ENCODE data around the gene LANCL2.

The LANCL2 gene

DNA sequence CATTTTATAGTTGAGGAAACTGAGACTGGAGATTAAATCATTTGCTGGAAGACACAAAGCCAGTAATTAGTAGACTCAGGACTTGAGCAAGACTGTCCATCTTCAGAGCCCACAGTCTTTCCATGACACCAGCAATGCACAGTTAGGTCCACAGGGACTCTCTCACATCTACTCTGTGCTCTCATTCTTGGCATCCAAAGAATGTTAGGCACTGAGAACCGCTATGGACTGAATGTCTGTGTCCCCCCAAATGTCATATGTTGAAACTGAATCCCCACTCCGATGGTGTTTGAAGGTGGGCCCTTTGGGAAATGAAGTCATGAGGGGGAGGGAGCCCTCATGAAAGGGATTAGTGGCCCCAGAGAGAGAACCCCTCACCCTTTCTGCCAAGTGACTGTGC is 100.6 kb downstream of the LANCL2 start:
- Histone ChIP-seq H3K4me1 (ENCODE audit: insufficient read depth, low read length) (peaks cover 31% of the 10 kb centered on the region), H3K9ac (ENCODE audit: low read depth, low read length) (no peak overlapping the region), H3K4me3 (ENCODE audit: low read depth in 1 of 2, low read length in 2 of 2) (no peak overlapping the region), H3K79me2 (ENCODE audit: insufficient read depth, low read length) (peaks cover 5% of the 10 kb centered on the region), H3K27ac (ENCODE audit: low read length) (no peak overlapping the region; the same call in 1 of the 2 replicates), H3K9me3 (ENCODE audit: insufficient read depth, low read length, severe bottlenecking) (no peaks in the 10 kb centered on the region), H3K4me2 (ENCODE audit: insufficient read depth, low read length) (no peak overlapping the region), H3K36me3 (ENCODE audit: insufficient read depth, low read length) (peaks cover 49% of the 10 kb centered on the region), H4K20me1 (ENCODE audit: insufficient read depth, low read length) (peaks cover 3% of the 10 kb centered on the region; the same call in 1 of the 2 replicates), H3K27me3 (ENCODE audit: insufficient read depth, low read length, poor library complexity) (no peaks in the 10 kb centered on the region), H2AFZ (ENCODE audit: low read depth, low read length) (no peak overlapping the region)
- TF ChIP-seq, protein P1, sequence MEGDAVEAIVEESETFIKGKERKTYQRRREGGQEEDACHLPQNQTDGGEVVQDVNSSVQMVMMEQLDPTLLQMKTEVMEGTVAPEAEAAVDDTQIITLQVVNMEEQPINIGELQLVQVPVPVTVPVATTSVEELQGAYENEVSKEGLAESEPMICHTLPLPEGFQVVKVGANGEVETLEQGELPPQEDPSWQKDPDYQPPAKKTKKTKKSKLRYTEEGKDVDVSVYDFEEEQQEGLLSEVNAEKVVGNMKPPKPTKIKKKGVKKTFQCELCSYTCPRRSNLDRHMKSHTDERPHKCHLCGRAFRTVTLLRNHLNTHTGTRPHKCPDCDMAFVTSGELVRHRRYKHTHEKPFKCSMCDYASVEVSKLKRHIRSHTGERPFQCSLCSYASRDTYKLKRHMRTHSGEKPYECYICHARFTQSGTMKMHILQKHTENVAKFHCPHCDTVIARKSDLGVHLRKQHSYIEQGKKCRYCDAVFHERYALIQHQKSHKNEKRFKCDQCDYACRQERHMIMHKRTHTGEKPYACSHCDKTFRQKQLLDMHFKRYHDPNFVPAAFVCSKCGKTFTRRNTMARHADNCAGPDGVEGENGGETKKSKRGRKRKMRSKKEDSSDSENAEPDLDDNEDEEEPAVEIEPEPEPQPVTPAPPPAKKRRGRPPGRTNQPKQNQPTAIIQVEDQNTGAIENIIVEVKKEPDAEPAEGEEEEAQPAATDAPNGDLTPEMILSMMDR (IDR thresholded peaks at IDR 0.05; ENCODE audit: borderline replicate concordance, extremely low read depth, low read length, poor library complexity, severe bottlenecking), result no peak
- TF ChIP-seq EZH2 (IDR thresholded peaks at IDR 0.05; ENCODE audit: borderline replicate concordance, low read depth, low read length, severe bottlenecking), result no peak
- DNase-seq (no peak), ATAC-seq (ENCODE audit: insufficient read depth, low read depth) (no peak)

DNA sequence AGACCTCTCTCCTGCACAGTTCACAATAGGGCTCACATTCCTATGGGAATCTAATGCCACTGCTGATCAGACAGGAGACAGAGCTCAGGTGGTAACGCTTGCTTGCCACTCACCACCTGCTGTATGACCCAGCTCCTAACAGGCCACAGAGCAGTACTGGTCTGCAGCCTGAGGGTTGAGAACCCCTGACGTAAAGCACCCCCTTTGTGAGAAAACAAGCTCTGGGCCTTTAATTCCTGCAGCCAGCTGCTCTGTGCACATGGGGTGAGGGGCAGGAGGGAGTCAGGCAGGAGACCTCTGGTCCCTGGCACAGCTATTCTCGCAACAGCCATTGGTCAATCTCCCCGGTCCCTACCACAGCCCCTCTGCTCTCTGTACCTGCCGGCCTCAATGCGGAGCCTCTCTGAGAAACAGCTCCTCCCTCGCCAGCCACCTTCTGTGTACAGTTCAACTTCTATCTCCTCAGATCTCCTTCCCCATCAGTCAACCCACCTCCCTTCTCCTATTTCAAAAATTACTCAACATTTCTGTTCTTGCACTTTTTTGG is 102.0 kb downstream of the LANCL2 start:
- Histone ChIP-seq H3K79me2 (ENCODE audit: insufficient read depth, low read length) (peaks cover 5% of the 10 kb centered on the region), H3K4me2 (ENCODE audit: insufficient read depth, low read length) (no peak overlapping the region), H4K20me1 (ENCODE audit: insufficient read depth, low read length) (peaks cover 3% of the 10 kb centered on the region; the same call in 1 of the 2 replicates), H3K4me1 (ENCODE audit: insufficient read depth, low read length) (peaks cover 39% of the 10 kb centered on the region), H2AFZ (ENCODE audit: low read depth, low read length) (no peak overlapping the region), H3K27ac (ENCODE audit: low read length) (peak overlapping the region; percentile 89), H3K4me3 (ENCODE audit: low read depth in 1 of 2, low read length in 2 of 2) (no peak overlapping the region), H3K36me3 (ENCODE audit: insufficient read depth, low read length) (peaks cover 51% of the 10 kb centered on the region), H3K27me3 (ENCODE audit: insufficient read depth, low read length, poor library complexity) (no peaks in the 10 kb centered on the region), H3K9me3 (ENCODE audit: insufficient read depth, low read length, severe bottlenecking) (no peaks in the 10 kb centered on the region), H3K9ac (ENCODE audit: low read depth, low read length) (no peak overlapping the region)
- no peak for ATAC-seq (ENCODE audit: insufficient read depth, low read depth)
- TF ChIP-seq, protein P1 (IDR thresholded peaks at IDR 0.05; ENCODE audit: borderline replicate concordance, extremely low read depth, low read length, poor library complexity, severe bottlenecking), result no peak
- TF ChIP-seq EZH2 (IDR thresholded peaks at IDR 0.05; ENCODE audit: borderline replicate concordance, low read depth, low read length, severe bottlenecking), result no peak
- DNase-seq, result no peak

DNA sequence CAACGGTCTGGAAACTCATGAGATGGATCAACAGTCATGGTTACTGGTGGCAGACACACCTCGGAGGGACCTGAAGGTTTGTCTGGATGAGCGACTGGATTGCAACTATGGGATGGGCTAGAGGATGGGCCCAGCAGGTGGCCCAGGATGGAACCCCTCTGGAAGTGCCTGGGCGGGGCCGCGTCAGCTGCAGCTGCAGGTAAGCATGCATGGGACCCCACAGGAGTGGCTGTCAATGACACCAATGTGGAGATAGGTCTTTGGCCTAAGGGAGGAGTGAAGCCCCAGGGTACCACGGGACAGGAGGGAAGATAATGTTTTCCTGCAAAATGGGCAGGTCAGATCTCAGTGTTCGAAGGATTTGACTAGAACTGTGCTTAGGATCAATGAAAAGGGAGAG is 103.4 kb downstream of the LANCL2 start:
- Histone ChIP-seq H3K36me3 (ENCODE audit: insufficient read depth, low read length) (peaks cover 54% of the 10 kb centered on the region), H3K4me1 (ENCODE audit: insufficient read depth, low read length) (peaks cover 46% of the 10 kb centered on the region), H3K4me3 (ENCODE audit: low read depth in 1 of 2, low read length in 2 of 2) (peak overlapping the region in 1 of 2 experiments; percentile 32; a peak in 2 of 4 replicates), H4K20me1 (ENCODE audit: insufficient read depth, low read length) (peaks cover 9% of the 10 kb centered on the region), H3K27ac (ENCODE audit: low read length) (peak overlapping the region; percentile 89), H3K79me2 (ENCODE audit: insufficient read depth, low read length) (peaks cover 5% of the 10 kb centered on the region), H2AFZ (ENCODE audit: low read depth, low read length) (no peak overlapping the region), H3K9me3 (ENCODE audit: insufficient read depth, low read length, severe bottlenecking) (no peaks in the 10 kb centered on the region), H3K4me2 (ENCODE audit: insufficient read depth, low read length) (peak overlapping the region; percentile 48), H3K9ac (ENCODE audit: low read depth, low read length) (peak overlapping the region; percentile 45), H3K27me3 (ENCODE audit: insufficient read depth, low read length, poor library complexity) (no peaks in the 10 kb centered on the region)
- TF ChIP-seq EZH2 (IDR thresholded peaks at IDR 0.05; ENCODE audit: borderline replicate concordance, low read depth, low read length, severe bottlenecking), result no peak
- TF ChIP-seq, protein P1 (IDR thresholded peaks at IDR 0.05; ENCODE audit: borderline replicate concordance, extremely low read depth, low read length, poor library complexity, severe bottlenecking), result no peak
- no peak for ATAC-seq (ENCODE audit: insufficient read depth, low read depth)
- DNase-seq, result no peak

All from DND-41 (cell line).